ENCODE measurements around the gene RNF121. TPM values are rescaled to one million over a fixed set of nuclear protein-coding genes. Genes with fewer than 3 reads are reported as not detected.

The RNF121 gene
- total RNA-seq, 2 experiments from 2014 or later: 23.8 to 26.4 TPM

- DNase-seq: no peak
- no peaks in the 10 kb centered on the region for H3K9me3 Mint-ChIP-seq
- no peak overlapping the region for H3K27ac Mint-ChIP-seq
- H3K4me1 Mint-ChIP-seq: peaks cover 38% of the 10 kb centered on the region
- H3K4me3 Mint-ChIP-seq: no peak overlapping the region
- no peaks in the 10 kb centered on the region for H3K27me3 Mint-ChIP-seq
- ChIA-PET CTCF (interaction anchor here (0.6 to 2.9 kb wide), 15 partner anchors 8 to 182 kb away, joined by 3 to 18 read pairs (median 4); no protein-coding TSS in a partner anchor), POLR2A (interaction anchor here (0.8 kb wide), 1 partner anchor 41 kb away, joined by 3 read pairs; the partner anchor contains the start of gene IL18BP)
- peaks cover 24% of the 10 kb centered on the region for H3K36me3 Mint-ChIP-seq (ENCODE audit: low read depth)
These were observed 111.1 kb downstream of the RNF121 start for GRCh38 chr11:72039856-72040401.

GRCh38 chr11:72040491-72041363, 111.9 kb downstream of the RNF121 start:
- POLR2A ChIA-PET: interaction anchor here (0.8 kb wide), 1 partner anchor 42 kb away, joined by 3 read pairs; the partner anchor contains the start of gene IL18BP
- H3K4me3 Mint-ChIP-seq: no peak overlapping the region
- CTCF ChIA-PET: interaction anchor here (0.7 to 2.9 kb wide), 10 partner anchors 8 to 181 kb away, joined by 3 to 18 read pairs (median 4); no protein-coding TSS in a partner anchor

GRCh38 chr11:72041364-72042063, 112.7 kb downstream of the RNF121 start:
- ChIA-PET POLR2A (no interaction called here), CTCF (interaction anchor here (1.5 to 2.9 kb wide), 2 partner anchors 10 to 16 kb away, joined by 7 to 18 read pairs; no protein-coding TSS in a partner anchor)
- Mint-ChIP-seq H3K27ac (no peak overlapping the region), H3K27me3 (no peaks in the 10 kb centered on the region), H3K36me3 (ENCODE audit: low read depth) (peaks cover 16% of the 10 kb centered on the region), H3K9me3 (no peaks in the 10 kb centered on the region), H3K4me3 (no peak overlapping the region), H3K4me1 (peaks cover 34% of the 10 kb centered on the region)
- DNase-seq: peak; percentile 34

More at GRCh38 chr11:72040491-72041363, 111.9 kb downstream of the RNF121 start:
- Mint-ChIP-seq H3K9me3 (no peaks in the 10 kb centered on the region), H3K27ac (no peak overlapping the region), H3K27me3 (no peaks in the 10 kb centered on the region), H3K4me1 (peaks cover 39% of the 10 kb centered on the region), H3K36me3 (ENCODE audit: low read depth) (peaks cover 21% of the 10 kb centered on the region)
- DNase-seq: peak; percentile 79

GRCh38 chr11:72042064-72042745, 113.4 kb downstream of the RNF121 start:
- Mint-ChIP-seq H3K27ac (no peak overlapping the region), H3K9me3 (no peaks in the 10 kb centered on the region), H3K4me1 (peaks cover 28% of the 10 kb centered on the region), H3K4me3 (no peak overlapping the region), H3K36me3 (ENCODE audit: low read depth) (peaks cover 14% of the 10 kb centered on the region), H3K27me3 (no peaks in the 10 kb centered on the region)
- DNase-seq: no peak
- ChIA-PET CTCF (interaction anchor here (0.9 kb wide), 1 partner anchor 59 kb away, joined by 3 read pairs; no protein-coding TSS in a partner anchor), POLR2A (no interaction called here)

GRCh38 chr11:72045849-72046248, 117.0 kb downstream of the RNF121 start:
- Mint-ChIP-seq H3K9me3 (no peaks in the 10 kb centered on the region), H3K27ac (no peak overlapping the region), H3K4me3 (no peak overlapping the region), H3K4me1 (peaks cover 28% of the 10 kb centered on the region), H3K36me3 (ENCODE audit: low read depth) (peaks cover 19% of the 10 kb centered on the region), H3K27me3 (no peaks in the 10 kb centered on the region)
- CTCF ChIA-PET: interaction anchor here (0.7 to 1.7 kb wide), 3 partner anchors 19 to 32 kb away, joined by 3 to 5 read pairs (median 3); no protein-coding TSS in a partner anchor
- POLR2A ChIA-PET: no interaction called here
- DNase-seq: no peak

Other genes with a start within 250 kb of the RNF121 start
- not detected for gene DEFB108B, start 95.8 kb upstream of the RNF121 start, total RNA-seq
- not detected for gene DEFB131B, start 50.6 kb upstream of the RNF121 start, total RNA-seq
- 10 to 100 TPM; 15.5 to 18.7 TPM for gene XNDC1N, start 452 bp upstream of the RNF121 start, total RNA-seq
- gene IL18BP, start 69.9 kb downstream of the RNF121 start, total RNA-seq: 10 to 100 TPM; 15.3 to 16.5 TPM
- gene NUMA1, start 151.5 kb downstream of the RNF121 start, total RNA-seq: 100 to 1,000 TPM; 217 to 227 TPM
- 1 to 10 TPM; 9.3 to 9.5 TPM for gene LRRC51, start 151.8 kb downstream of the RNF121 start, total RNA-seq
- 10 to 100 TPM; 68.1 to 70.4 TPM for gene LAMTOR1, start 174.3 kb downstream of the RNF121 start, total RNA-seq
- gene TOMT, start 176.9 kb downstream of the RNF121 start, total RNA-seq: not detected
- gene ANAPC15, start 183.6 kb downstream of the RNF121 start, total RNA-seq: 10 to 100 TPM; 74.5 to 79.6 TPM
- not detected for gene FOLR3, start 206.7 kb downstream of the RNF121 start, total RNA-seq

All from activated CD4-positive, alpha-beta T cell treated with anti-CD3 and anti-CD28 coated beads, Interleukin-2, amount 10 ng/mL, durations not matched to agents 7 days and 5 days (primary cell).